ENCODE results near the gene RAB7A. TPM values are rescaled to one million over a fixed set of nuclear protein-coding genes. Genes with fewer than 3 reads are reported as not detected.

The RAB7A gene
- total and polyA plus RNA-seq, 2 of the 13 experiments (the other 11 are each of a cell fraction or from before 2014, with no cell fraction given) = 26.5 to 182 TPM

DNA sequence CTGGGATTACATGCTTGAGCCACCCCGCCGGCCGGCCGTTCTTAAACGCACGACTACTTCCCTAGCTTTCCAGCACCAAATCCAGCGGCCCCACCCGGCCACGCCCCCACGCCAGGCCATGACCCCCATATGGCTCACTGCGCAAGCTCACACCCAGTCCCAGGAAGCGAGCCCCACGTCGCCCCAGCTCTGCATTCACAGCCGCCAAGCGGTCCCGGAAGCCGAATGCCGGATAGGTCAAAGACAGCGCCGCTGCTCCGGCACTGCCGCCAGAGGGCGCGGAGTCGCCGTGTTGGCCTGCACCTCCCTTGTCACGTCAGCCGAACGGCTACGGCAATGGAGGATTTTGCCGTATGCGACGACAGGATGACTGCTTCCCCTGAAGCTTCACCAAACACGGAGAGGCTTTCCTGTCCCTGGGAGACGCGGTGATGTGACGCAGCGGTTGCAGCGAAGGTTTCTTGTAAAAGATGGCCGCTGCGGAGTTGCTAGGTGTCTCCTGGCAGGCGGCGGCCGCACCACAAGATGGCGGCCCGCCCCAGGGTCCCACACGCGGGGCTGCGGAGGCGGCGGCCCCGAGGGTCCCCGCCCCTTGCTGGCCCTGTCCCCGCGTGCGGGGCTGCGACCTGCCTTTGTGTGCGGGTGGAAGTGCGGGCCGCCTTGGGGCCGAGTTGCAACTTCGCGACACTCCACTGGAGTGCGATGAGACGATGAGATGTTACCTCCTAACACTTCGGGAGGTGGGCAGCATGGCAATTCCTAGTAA lies 45.2 kb upstream of the RAB7A start (continued):
- TF ChIP-seq, protein P1, sequence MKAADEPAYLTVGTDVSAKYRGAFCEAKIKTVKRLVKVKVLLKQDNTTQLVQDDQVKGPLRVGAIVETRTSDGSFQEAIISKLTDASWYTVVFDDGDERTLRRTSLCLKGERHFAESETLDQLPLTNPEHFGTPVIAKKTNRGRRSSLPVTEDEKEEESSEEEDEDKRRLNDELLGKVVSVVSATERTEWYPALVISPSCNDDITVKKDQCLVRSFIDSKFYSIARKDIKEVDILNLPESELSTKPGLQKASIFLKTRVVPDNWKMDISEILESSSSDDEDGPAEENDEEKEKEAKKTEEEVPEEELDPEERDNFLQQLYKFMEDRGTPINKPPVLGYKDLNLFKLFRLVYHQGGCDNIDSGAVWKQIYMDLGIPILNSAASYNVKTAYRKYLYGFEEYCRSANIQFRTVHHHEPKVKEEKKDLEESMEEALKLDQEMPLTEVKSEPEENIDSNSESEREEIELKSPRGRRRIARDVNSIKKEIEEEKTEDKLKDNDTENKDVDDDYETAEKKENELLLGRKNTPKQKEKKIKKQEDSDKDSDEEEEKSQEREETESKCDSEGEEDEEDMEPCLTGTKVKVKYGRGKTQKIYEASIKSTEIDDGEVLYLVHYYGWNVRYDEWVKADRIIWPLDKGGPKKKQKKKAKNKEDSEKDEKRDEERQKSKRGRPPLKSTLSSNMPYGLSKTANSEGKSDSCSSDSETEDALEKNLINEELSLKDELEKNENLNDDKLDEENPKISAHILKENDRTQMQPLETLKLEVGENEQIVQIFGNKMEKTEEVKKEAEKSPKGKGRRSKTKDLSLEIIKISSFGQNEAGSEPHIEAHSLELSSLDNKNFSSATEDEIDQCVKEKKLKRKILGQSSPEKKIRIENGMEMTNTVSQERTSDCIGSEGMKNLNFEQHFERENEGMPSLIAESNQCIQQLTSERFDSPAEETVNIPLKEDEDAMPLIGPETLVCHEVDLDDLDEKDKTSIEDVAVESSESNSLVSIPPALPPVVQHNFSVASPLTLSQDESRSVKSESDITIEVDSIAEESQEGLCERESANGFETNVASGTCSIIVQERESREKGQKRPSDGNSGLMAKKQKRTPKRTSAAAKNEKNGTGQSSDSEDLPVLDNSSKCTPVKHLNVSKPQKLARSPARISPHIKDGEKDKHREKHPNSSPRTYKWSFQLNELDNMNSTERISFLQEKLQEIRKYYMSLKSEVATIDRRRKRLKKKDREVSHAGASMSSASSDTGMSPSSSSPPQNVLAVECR (CRISPR knock-in tag; IDR thresholded peaks at IDR 0.05; ENCODE audit: borderline replicate concordance) = peak; percentile 97
- peak; percentile 87 for TF ChIP-seq ZNF713 (CRISPR knock-in tag; IDR thresholded peaks at IDR 0.05)
- TF ChIP-seq PHF5A (CRISPR knock-in tag; IDR thresholded peaks at IDR 0.05; ENCODE audit: low read depth, unreplicated experiment) = peak; percentile 31
- TF ChIP-seq NCOA2 (CRISPR knock-in tag; IDR thresholded peaks at IDR 0.05) = 0 out of 2 replicates have a peak, but pooled peaks have one; percentile 14
- no peak for TF ChIP-seq HNRNPH1 (optimal IDR thresholded peaks at IDR 0.05; ENCODE audit: low read depth, low read length)
- peak; percentile 94 for TF ChIP-seq SAP130 (CRISPR knock-in tag; IDR thresholded peaks at IDR 0.05; ENCODE audit: low read depth)
- peak; percentile 80 for TF ChIP-seq ZNF558 (CRISPR knock-in tag; IDR thresholded peaks at IDR 0.05; ENCODE audit: borderline replicate concordance)
- TF ChIP-seq HNF4G (IDR thresholded peaks at IDR 0.05; ENCODE audit: borderline replicate concordance, low read depth, low read length) = no peak
- TF ChIP-seq HNF4G (CRISPR knock-in tag; IDR thresholded peaks at IDR 0.05; ENCODE audit: borderline replicate concordance, low read depth) = peak; percentile 70
- TF ChIP-seq PRPF4 (IDR thresholded peaks at IDR 0.05; ENCODE audit: low read depth, low read length, poor library complexity, severe bottlenecking) = no peak
- peak; percentile 41; the same call in 1 of the 2 replicates for TF ChIP-seq SMC3 (IDR thresholded peaks at IDR 0.05; ENCODE audit: low read length)
- TF ChIP-seq, protein P2, sequence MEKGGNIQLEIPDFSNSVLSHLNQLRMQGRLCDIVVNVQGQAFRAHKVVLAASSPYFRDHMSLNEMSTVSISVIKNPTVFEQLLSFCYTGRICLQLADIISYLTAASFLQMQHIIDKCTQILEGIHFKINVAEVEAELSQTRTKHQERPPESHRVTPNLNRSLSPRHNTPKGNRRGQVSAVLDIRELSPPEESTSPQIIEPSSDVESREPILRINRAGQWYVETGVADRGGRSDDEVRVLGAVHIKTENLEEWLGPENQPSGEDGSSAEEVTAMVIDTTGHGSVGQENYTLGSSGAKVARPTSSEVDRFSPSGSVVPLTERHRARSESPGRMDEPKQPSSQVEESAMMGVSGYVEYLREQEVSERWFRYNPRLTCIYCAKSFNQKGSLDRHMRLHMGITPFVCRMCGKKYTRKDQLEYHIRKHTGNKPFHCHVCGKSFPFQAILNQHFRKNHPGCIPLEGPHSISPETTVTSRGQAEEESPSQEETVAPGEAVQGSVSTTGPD (CRISPR knock-in tag; IDR thresholded peaks at IDR 0.05) = no peak
- no peak for TF ChIP-seq MAFG (CRISPR knock-in tag; IDR thresholded peaks at IDR 0.05)
- peak; percentile 93 for TF ChIP-seq ZSCAN25 (CRISPR knock-in tag; IDR thresholded peaks at IDR 0.05)
- TF ChIP-seq ISX (CRISPR knock-in tag; conservative IDR thresholded peaks at IDR 0.05) = no peak
- TF ChIP-seq NR2F2 (IDR thresholded peaks at IDR 0.05; ENCODE audit: borderline replicate concordance, low read depth) = no peak; the same call in 1 of the 2 replicates
- TF ChIP-seq DNMT3B (CRISPR knock-in tag; conservative IDR thresholded peaks at IDR 0.05) = 0 out of 2 replicates have a peak, but pooled peaks have one; percentile 33
- peak; percentile 87 for TF ChIP-seq BORCS8-MEF2B (CRISPR knock-in tag; IDR thresholded peaks at IDR 0.05)
- TF ChIP-seq, protein P3, sequence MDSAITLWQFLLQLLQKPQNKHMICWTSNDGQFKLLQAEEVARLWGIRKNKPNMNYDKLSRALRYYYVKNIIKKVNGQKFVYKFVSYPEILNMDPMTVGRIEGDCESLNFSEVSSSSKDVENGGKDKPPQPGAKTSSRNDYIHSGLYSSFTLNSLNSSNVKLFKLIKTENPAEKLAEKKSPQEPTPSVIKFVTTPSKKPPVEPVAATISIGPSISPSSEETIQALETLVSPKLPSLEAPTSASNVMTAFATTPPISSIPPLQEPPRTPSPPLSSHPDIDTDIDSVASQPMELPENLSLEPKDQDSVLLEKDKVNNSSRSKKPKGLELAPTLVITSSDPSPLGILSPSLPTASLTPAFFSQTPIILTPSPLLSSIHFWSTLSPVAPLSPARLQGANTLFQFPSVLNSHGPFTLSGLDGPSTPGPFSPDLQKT (CRISPR knock-in tag; IDR thresholded peaks at IDR 0.05; ENCODE audit: borderline replicate concordance) = no peak; the same call in 1 of the 2 replicates
- TF ChIP-seq TRIM24 (CRISPR knock-in tag; IDR thresholded peaks at IDR 0.05) = no peak
- TF ChIP-seq, protein P4, sequence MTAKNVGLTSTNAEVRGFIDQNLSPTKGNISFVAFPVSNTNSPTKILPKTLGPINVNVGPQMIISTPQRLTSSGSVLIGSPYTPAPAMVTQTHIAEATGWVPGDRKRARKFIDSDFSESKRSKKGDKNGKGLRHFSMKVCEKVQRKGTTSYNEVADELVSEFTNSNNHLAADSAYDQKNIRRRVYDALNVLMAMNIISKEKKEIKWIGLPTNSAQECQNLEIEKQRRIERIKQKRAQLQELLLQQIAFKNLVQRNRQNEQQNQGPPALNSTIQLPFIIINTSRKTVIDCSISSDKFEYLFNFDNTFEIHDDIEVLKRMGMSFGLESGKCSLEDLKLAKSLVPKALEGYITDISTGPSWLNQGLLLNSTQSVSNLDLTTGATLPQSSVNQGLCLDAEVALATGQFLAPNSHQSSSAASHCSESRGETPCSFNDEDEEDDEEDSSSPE (CRISPR knock-in tag; IDR thresholded peaks at IDR 0.05) = peak; percentile 65; the same call in 1 of the 2 replicates
